Adrenal gland (tissue), 12 donors: ENCODE measurements around the gene NOL4L. TPM values are rescaled to one million over a fixed set of nuclear protein-coding genes. Genes with fewer than 3 reads are reported as not detected.
"Not testable (repeated sequence)": the region's sequence is repeated elsewhere in the genome, so short reads cannot be mapped to it uniquely, and the experiment has no call there.

Experiments
- DNase-seq, 7 donors: peaks; one replicate each; pipeline ENCODE4 v3.0.0-alpha.2; 2019 to 2020
- H3K27ac ChIP-seq, 5 donors: fragments of 200-600 bp; sonication (generic) in 4 of 5; 1 replicate in 3 of 5; 2 replicates in 2 of 5; pipeline versions ENCODE4 v1.5.1 to v1.8.0; 2016 to 2020; ENCODE audit warnings: mild to moderate bottlenecking in 1 of 5
- H3K27me3 ChIP-seq: fragments of 200-600 bp; 2 replicates; pipeline ENCODE4 v1.8.0; 2021
- H3K36me3 ChIP-seq, 2 donors: fragments of 200-600 bp; replicated peaks in 1 of 2; 1 replicate in 1 of 2; 2 replicates in 1 of 2; pipeline versions ENCODE4 v1.5.1 to v1.8.0; 2018 to 2022
- H3K4me1 ChIP-seq, 2 donors: fragments of 200-600 bp; replicated peaks in 1 of 2; 1 replicate in 1 of 2; 2 replicates in 1 of 2; pipeline versions ENCODE4 v1.5.1 to v1.8.0; 2018 to 2021
- H3K4me3 ChIP-seq, 4 donors: fragments of 200-600 bp; sonication (generic) in 3 of 4; one replicate each; pipeline ENCODE4 v1.5.1; 2016 to 2018
- H3K9me3 ChIP-seq, 3 donors: fragments of 200-600 bp; sonication (generic) in 1 of 3; replicated peaks in 1 of 3; 1 replicate in 2 of 3; 2 replicates in 1 of 3; pipeline versions ENCODE4 v1.5.1 to v1.8.0; 2016 to 2021
- POLR2A ChIP-seq, 2 donors: fragments of 450-650 bp; IDR thresholded peaks; one replicate each; pipeline ENCODE4 v1.6.1; 2017; ENCODE audit warnings: antibody characterized with exemption in 2 of 2, mild to moderate bottlenecking in 2 of 2, moderate library complexity in 1 of 2
- WGBS, 4 donors: extraction: QIAGEN DNeasy Blood & Tissue Kit in 2 of 4; methylation state at CpG; one replicate each; pipeline versions ENCODE4 v1.1.5 to v1.1.7; 2013 to 2017; 5-methylcytosine and 5-hydroxymethylcytosine counted together
- intact Hi-C, 2 donors: fragments of 100-400 bp; cut with DNase I; formaldehyde crosslinking; loops; one replicate each; pipeline versions ENCODE4 v1.14.1 to v1.15.0; 2022 to 2023
- polyA plus RNA-seq, 3 donors: library from polyadenylated mRNA; stranded (reverse); fragments of 200-250 nt in 2 of 3; fragments of 350-450 nt in 1 of 3; fragmentation: Illumina TruSeq in 1 of 3; extraction: RNeasy Lipid Tissue Mini Kit (QIAGEN cat#74804) in 1 of 3; gene quantifications; one replicate each; pipeline ENCODE4 v1.2.3, GENCODE V29; 2013 to 2014
- total RNA-seq, 9 donors: library from RNA; depleted of rRNA in 4 of 9; stranded (reverse); fragments of >200 nt in 4 of 9; fragments of 120-200 nt in 1 of 9; fragmentation: NEBNext Ultra II Directional in 1 of 9; extraction: Animal tissue kit (Norgen Biotek cat#: 25700) in 1 of 9; gene quantifications; one replicate each; pipeline versions ENCODE4 v1.1.0 to v1.2.4, GENCODE V29; 2013 to 2023
- TF ChIP-seq, protein P1 (sequence below), 6 experiments: fragments of 450-650 bp in 4 of 6; fragments of 200-600 bp in 2 of 6; sonication (generic) in 1 of 6; IDR thresholded peaks; 1 replicate in 5 of 6; 2 replicates in 1 of 6; pipeline versions ENCODE4 v1.5.1 to v1.8.0; 2016 to 2021; ENCODE audit warnings: antibody characterized with exemption in 6 of 6, mild to moderate bottlenecking in 2 of 6, moderate library complexity in 1 of 6
- donor health status: healthy with polysubstance abuse.
- donor health status: Bipolar disorder and iron deficiency.
- donor health status: DM: yes; HTN: yes; CAD: no.
- donor health status: DM: no; HTN: no; CAD: no.
- donor health status: DM: no; HTN: no; CAD: no.
- donor health status: DM: yes; HTN: yes; CAD: no.

The NOL4L gene
- total and polyA plus RNA-seq, 12 donors: 6.4 to 30.4 (median 15.7) TPM

- intact Hi-C loops: loop anchor here in 1 of 2 donors (10.0 kb wide), 1 partner anchor 630 kb away; the partner anchor contains the start of gene XKR7
- H3K9me3 ChIP-seq: no peaks in the 10 kb centered on the region
- H3K4me3 ChIP-seq: no peak overlapping the region
- no peak for TF ChIP-seq POLR2A (IDR thresholded peaks at IDR 0.05)
- TF ChIP-seq, protein P1, sequence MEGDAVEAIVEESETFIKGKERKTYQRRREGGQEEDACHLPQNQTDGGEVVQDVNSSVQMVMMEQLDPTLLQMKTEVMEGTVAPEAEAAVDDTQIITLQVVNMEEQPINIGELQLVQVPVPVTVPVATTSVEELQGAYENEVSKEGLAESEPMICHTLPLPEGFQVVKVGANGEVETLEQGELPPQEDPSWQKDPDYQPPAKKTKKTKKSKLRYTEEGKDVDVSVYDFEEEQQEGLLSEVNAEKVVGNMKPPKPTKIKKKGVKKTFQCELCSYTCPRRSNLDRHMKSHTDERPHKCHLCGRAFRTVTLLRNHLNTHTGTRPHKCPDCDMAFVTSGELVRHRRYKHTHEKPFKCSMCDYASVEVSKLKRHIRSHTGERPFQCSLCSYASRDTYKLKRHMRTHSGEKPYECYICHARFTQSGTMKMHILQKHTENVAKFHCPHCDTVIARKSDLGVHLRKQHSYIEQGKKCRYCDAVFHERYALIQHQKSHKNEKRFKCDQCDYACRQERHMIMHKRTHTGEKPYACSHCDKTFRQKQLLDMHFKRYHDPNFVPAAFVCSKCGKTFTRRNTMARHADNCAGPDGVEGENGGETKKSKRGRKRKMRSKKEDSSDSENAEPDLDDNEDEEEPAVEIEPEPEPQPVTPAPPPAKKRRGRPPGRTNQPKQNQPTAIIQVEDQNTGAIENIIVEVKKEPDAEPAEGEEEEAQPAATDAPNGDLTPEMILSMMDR (IDR thresholded peaks at IDR 0.05): no peak
- H3K36me3 ChIP-seq: no peaks in the 10 kb centered on the region
- DNase-seq: no peak
- no peaks in the 10 kb centered on the region for H3K27me3 ChIP-seq
- H3K27ac ChIP-seq: no peak overlapping the region
- 84 to 93% (median 92%) methylated on average over 4 of the region's 4 CpGs for WGBS, 4 donors
- H3K4me1 ChIP-seq: no peaks in the 10 kb centered on the region
Observed at GRCh38 chr20:32595143-32595542, 10.0 kb upstream of the NOL4L start.

DNA sequence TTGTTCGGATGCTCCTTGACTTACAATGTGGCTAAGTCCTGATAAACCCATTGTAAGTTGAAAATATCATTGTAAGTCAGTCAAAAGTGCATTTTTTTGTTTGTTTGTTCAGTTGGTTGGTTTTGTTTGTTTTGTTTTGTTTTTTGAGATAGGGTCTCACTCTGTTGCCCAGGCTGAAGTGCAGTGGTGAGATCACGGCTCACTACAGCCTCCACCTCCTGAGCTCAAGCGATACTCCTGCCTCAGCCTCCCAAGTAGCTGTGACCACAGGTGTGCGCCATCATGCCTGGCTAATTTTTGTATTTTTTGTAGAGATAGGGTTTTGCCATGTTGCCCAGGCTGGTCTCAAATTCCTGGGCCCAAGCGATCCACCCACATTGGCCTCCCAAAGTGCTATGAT, 9.5 kb upstream of the NOL4L start:
- H3K4me3 ChIP-seq, H3K27ac ChIP-seq, H3K4me1 ChIP-seq, H3K36me3 ChIP-seq, DNase-seq, H3K27me3 ChIP-seq, H3K9me3 ChIP-seq: not testable (repeated sequence)
- 95 to 97% (median 95%) methylated on average over 5 of the region's 5 CpGs for WGBS, 4 donors
- intact Hi-C loops: loop anchor here in 1 of 2 donors (10.0 kb wide), 1 partner anchor 630 kb away; the partner anchor contains the start of gene XKR7

DNA sequence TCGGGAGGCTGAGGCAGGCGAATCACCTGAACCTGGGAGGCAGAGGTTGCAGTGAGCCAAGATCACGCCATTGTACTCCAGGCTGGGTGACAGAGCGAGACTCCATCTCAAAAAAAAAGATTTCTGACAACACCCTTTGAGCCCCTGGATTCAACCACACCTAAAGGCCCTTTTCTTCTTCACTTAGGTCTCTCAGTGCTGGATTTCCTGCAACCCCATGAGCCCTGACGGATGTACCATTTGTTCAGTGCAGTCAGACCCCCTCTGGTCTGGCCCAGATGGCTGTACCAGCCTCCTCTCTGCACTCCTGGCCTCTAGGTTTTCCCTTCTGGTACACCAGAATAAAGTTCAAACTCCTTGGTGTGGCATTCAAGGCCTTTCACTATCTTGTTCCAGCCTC, 9.1 kb upstream of the NOL4L start:
- intact Hi-C loops: loop anchor here in 1 of 2 donors (10.0 kb wide), 1 partner anchor 629 kb away; the partner anchor contains the start of gene XKR7
- 83 to 98% (median 97%) methylated on average over 5 of the region's 5 CpGs for WGBS, 4 donors
- no peak for TF ChIP-seq POLR2A (IDR thresholded peaks at IDR 0.05)
- TF ChIP-seq, protein P1 (IDR thresholded peaks at IDR 0.05): no peak
- Histone ChIP-seq H3K27ac (no peak overlapping the region), H3K9me3 (no peaks in the 10 kb centered on the region), H3K36me3 (no peaks in the 10 kb centered on the region), H3K4me1 (no peaks in the 10 kb centered on the region), H3K4me3 (no peak overlapping the region), H3K27me3 (no peaks in the 10 kb centered on the region)
- no peak for DNase-seq

DNA sequence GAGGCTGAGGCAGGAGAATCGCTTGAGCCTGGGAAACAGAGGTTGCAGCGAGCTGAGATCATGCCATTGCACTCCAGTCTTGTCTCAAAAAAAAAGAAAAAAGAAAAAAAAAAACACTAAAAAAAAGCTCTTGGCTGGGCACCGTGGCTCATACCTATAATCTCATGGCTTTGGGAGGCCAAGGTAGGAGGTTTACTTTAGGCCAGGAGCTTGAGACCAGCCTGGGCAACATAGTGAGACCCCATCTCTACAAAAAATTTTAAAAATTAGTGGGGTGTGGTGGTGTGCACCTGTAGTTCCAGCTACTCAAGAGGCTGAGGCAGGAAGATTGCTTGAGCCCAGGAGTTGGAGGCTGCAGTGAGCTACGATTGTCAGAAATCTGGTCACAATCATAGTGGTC, 7.5 kb upstream of the NOL4L start:
- H3K9me3 ChIP-seq, H3K4me3 ChIP-seq, H3K27ac ChIP-seq, H3K27me3 ChIP-seq, H3K4me1 ChIP-seq, DNase-seq, H3K36me3 ChIP-seq: not testable (repeated sequence)
- WGBS, 4 donors: 97 to 99% (median 98%) methylated on average over 4 of the region's 4 CpGs
- intact Hi-C loops: loop anchor here in 1 of 2 donors (10.0 kb wide), 1 partner anchor 628 kb away; the partner anchor contains the start of gene XKR7

GRCh38 chr20:32592022-32592421, 6.9 kb upstream of the NOL4L start:
- no peak for DNase-seq
- TF ChIP-seq, protein P1 (IDR thresholded peaks at IDR 0.05): no peak
- TF ChIP-seq POLR2A (IDR thresholded peaks at IDR 0.05): no peak
- Histone ChIP-seq H3K4me1 (no peaks in the 10 kb centered on the region), H3K36me3 (no peaks in the 10 kb centered on the region), H3K27me3 (no peaks in the 10 kb centered on the region), H3K4me3 (no peak overlapping the region), H3K9me3 (no peaks in the 10 kb centered on the region), H3K27ac (no peak overlapping the region)
- 83 to 100% (median 91%) methylated on average over 3 of the region's 3 CpGs for WGBS, 4 donors
- intact Hi-C loops: loop anchor here in 1 of 2 donors (10.0 kb wide), 1 partner anchor 627 kb away; the partner anchor contains the start of gene XKR7
